NT2/D1 (cell line): ENCODE data around the gene SCGB1D1.

ENCODE experiments used
- YY1 ChIP-seq: IDR thresholded peaks from 2 replicates; pipeline ENCODE4 v1.6.1; 2011; ENCODE audit not compliant: insufficient read length, insufficient read depth
- ZNF274 ChIP-seq: IDR thresholded peaks from 2 replicates; pipeline ENCODE4 v1.6.1; 2011; ENCODE audit warnings: mild to moderate bottlenecking, low read depth, low read length

DNA sequence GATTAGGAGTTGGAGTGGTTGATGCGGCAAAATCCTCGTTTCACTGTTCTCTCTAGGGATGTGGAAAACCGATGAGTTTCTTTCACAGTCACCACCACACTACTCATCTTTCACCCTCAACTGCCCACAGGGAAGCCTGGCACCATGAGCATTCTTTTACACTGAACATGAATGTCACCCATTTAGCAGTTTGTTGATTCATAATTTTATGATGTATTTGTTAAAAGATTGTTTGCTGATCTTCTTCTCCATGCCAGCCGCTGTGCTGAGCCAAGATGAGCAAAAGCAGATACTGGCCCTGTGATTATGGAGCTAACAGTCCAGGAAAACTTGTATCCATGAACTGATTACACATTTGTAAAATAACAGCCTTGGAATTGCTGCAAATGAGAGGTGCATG, 48.1 kb downstream of the SCGB1D1 start:
- TF ChIP-seq YY1 (no peak), ZNF274 (no peak)
